K562 (cell line): Measurements from ENCODE around the gene OR6K2. TPM values are rescaled to one million over a fixed set of nuclear protein-coding genes. Genes with fewer than 3 reads are reported as not detected.

Source experiments
- BRD9 ChIP-seq: fragments of 450-650 bp; IDR thresholded peaks from 2 replicates; pipeline ENCODE4 v1.6.1; 2018; ENCODE audit warnings: low read depth; ENCODE audit not compliant: partially characterized antibody
- CCNT2 ChIP-seq: IDR thresholded peaks from 2 replicates; pipeline ENCODE4 v1.6.1; 2011; ENCODE audit warnings: borderline replicate concordance, low read depth, mild to moderate bottlenecking, moderate library complexity, mixed read lengths, low read length; ENCODE audit not compliant: insufficient read length; ENCODE audit errors: extremely low read depth
- CEBPG ChIP-seq, 3 experiments: fragments of 200-800 bp in 1 of 3; sonication (Bioruptor generic) in 1 of 3; sonication (generic) in 1 of 3; formaldehyde crosslinking in 1 of 3; IDR thresholded peaks in 2 of 3; conservative IDR thresholded peaks in 1 of 3; 2 replicates each; pipeline versions ENCODE4 v1.6.1 to v1.8.0; 2016 to 2022; ENCODE audit warnings: missing compliant biosample characterization in 2 of 3, missing genetic modification characterization in 2 of 3, mild to moderate bottlenecking in 1 of 3, missing genetic modification reagents in 1 of 3
- DDX20 ChIP-seq: fragments of 450-650 bp; IDR thresholded peaks from 2 replicates; pipeline ENCODE4 v1.6.1; 2016; ENCODE audit warnings: missing genetic modification characterization, low read depth, mild to moderate bottlenecking, missing compliant biosample characterization, moderate library complexity
- DPF2 ChIP-seq: fragments of 450-650 bp; IDR thresholded peaks from 2 replicates; pipeline ENCODE4 v1.6.1; 2016
- EHMT2 ChIP-seq: fragments of 450-650 bp; IDR thresholded peaks from 2 replicates; pipeline ENCODE4 v1.6.1; 2018; ENCODE audit warnings: antibody characterized with exemption
- HDAC1 ChIP-seq, 2 experiments: fragments of 450-650 bp; IDR thresholded peaks; 2 replicates each; pipeline ENCODE4 v1.6.1; 2016 to 2017; ENCODE audit warnings: inconsistent platforms in 1 of 2, mild to moderate bottlenecking in 1 of 2, moderate library complexity in 1 of 2
- HDAC3 ChIP-seq: fragments of 450-650 bp; IDR thresholded peaks from 2 replicates; pipeline ENCODE4 v1.6.1; 2018; ENCODE audit warnings: borderline replicate concordance, mild to moderate bottlenecking, moderate library complexity; ENCODE audit not compliant: partially characterized antibody
- HEY1 ChIP-seq: fragments of 250-450 bp; sonication (Bioruptor Pico); IDR thresholded peaks from 2 replicates; pipeline ENCODE4 v1.5.0; 2020; ENCODE audit warnings: mild to moderate bottlenecking, moderate library complexity, borderline replicate concordance
- HLTF ChIP-seq: fragments of 450-650 bp; IDR thresholded peaks from 2 replicates; pipeline ENCODE4 v1.6.1; 2016
- MTA2 ChIP-seq: fragments of 450-650 bp; IDR thresholded peaks from 2 replicates; pipeline ENCODE4 v1.6.1; 2016; ENCODE audit warnings: low read depth
- MYBL2 ChIP-seq, 2 experiments: fragments of 450-650 bp in 1 of 2; sonication (generic) in 1 of 2; formaldehyde crosslinking in 1 of 2; IDR thresholded peaks; 2 replicates each; pipeline versions ENCODE4 v1.6.1 to v1.8.1; 2017 to 2022; ENCODE audit warnings: borderline replicate concordance in 1 of 2, inconsistent platforms in 1 of 2, low read depth in 1 of 2, mild to moderate bottlenecking in 1 of 2, missing genetic modification reagents in 1 of 2, moderate library complexity in 1 of 2
- NEUROD1 ChIP-seq: fragments of 150-350 bp; IDR thresholded peaks from 2 replicates; pipeline ENCODE4 v1.6.1; 2014; ENCODE audit warnings: borderline replicate concordance, low read length, low read depth; ENCODE audit not compliant: partially characterized antibody
- PML ChIP-seq: IDR thresholded peaks from 2 replicates; pipeline ENCODE4 v1.6.1; 2012; ENCODE audit warnings: low read length, inconsistent platforms
- ZNF277 ChIP-seq: fragments of 250-450 bp; sonication (Bioruptor Pico); IDR thresholded peaks from 2 replicates; pipeline ENCODE4 v1.8.0; 2022; ENCODE audit warnings: inconsistent platforms, mild to moderate bottlenecking, moderate library complexity, borderline replicate concordance
- ZNF316 ChIP-seq: fragments of 450-650 bp; IDR thresholded peaks from 2 replicates; pipeline ENCODE4 v1.6.1; 2016
- ZNF75A ChIP-seq: fragments of 450-650 bp; formaldehyde crosslinking; IDR thresholded peaks from 2 replicates; pipeline ENCODE4 v1.4.0; 2020; ENCODE audit warnings: mild to moderate bottlenecking
- polyA plus RNA-seq, 8 experiments: library from polyadenylated mRNA; depleted of rRNA in 4 of 8; stranded (reverse) in 5 of 8; unstranded in 3 of 8; fragments of >200 nt; fragmentation: Nextera tagmentation in 2 of 8; fragmentation: Illumina TruSeq in 1 of 8; extraction: Ambion mirVana in 2 of 8; extraction: Trizol in 1 of 8; gene quantifications; 2 replicates each; pipeline versions ENCODE4 v1.2.1 to v1.2.3, GENCODE V29; 2011 to 2014; ENCODE audit warnings: inconsistent platforms in 1 of 8, missing spikeins in 1 of 8
- total RNA-seq, 7 experiments: library from RNA; depleted of rRNA in 6 of 7; stranded (reverse); fragments of >200 nt in 6 of 7; fragmentation: Illumina TruSeq in 2 of 7; extraction: Trizol in 2 of 7; gene quantifications; 2 replicates each; pipeline versions ENCODE4 v1.2.1 to v1.2.3, GENCODE V29; 2011 to 2021; ENCODE audit warnings: low replicate concordance in 1 of 7
- TF ChIP-seq, protein P1 (sequence below): fragments of 250-450 bp; sonication (Bioruptor Pico); IDR thresholded peaks from 2 replicates; pipeline ENCODE4 v1.4.0; 2020; ENCODE audit warnings: mild to moderate bottlenecking, moderate library complexity, borderline replicate concordance
- TF ChIP-seq, protein P2 (sequence below): fragments of 450-650 bp; formaldehyde crosslinking; IDR thresholded peaks from 2 replicates; pipeline ENCODE4 v1.4.0; 2022; ENCODE audit warnings: mild to moderate bottlenecking, moderate library complexity
- TF ChIP-seq, protein P3 (sequence below): fragments of 450-650 bp; IDR thresholded peaks from 2 replicates; pipeline ENCODE4 v1.6.1; 2014; ENCODE audit warnings: low read depth, mild to moderate bottlenecking, moderate library complexity, borderline replicate concordance

OR6K2 gene
- total and polyA plus RNA-seq, 9 of the 15 experiments (the other 6 are each of a cell fraction or from before 2014, with no cell fraction given) = not detected

GRCh38 chr1:158686111-158687009 lies 14.1 kb downstream of the OR6K2 start, which contains the start of gene SPTA1 (continued):
- TF ChIP-seq, protein P1, sequence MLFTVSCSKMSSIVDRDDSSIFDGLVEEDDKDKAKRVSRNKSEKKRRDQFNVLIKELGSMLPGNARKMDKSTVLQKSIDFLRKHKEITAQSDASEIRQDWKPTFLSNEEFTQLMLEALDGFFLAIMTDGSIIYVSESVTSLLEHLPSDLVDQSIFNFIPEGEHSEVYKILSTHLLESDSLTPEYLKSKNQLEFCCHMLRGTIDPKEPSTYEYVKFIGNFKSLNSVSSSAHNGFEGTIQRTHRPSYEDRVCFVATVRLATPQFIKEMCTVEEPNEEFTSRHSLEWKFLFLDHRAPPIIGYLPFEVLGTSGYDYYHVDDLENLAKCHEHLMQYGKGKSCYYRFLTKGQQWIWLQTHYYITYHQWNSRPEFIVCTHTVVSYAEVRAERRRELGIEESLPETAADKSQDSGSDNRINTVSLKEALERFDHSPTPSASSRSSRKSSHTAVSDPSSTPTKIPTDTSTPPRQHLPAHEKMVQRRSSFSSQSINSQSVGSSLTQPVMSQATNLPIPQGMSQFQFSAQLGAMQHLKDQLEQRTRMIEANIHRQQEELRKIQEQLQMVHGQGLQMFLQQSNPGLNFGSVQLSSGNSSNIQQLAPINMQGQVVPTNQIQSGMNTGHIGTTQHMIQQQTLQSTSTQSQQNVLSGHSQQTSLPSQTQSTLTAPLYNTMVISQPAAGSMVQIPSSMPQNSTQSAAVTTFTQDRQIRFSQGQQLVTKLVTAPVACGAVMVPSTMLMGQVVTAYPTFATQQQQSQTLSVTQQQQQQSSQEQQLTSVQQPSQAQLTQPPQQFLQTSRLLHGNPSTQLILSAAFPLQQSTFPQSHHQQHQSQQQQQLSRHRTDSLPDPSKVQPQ (CRISPR knock-in tag) = no peak
- TF ChIP-seq HLTF (0 out of 2 replicates have a peak, but pooled peaks have one; percentile 21), ZNF316 (peak; percentile 100), ZNF277 (CRISPR knock-in tag) (no peak), HDAC3 (peak; percentile 37), DDX20 (tag) (no peak), CEBPG (CRISPR knock-in tag; IDR thresholded peaks at IDR 0.05) (no peak), CEBPG (tag; conservative IDR thresholded peaks at IDR 0.05 in 1 of 2, IDR thresholded peaks at IDR 0.05 in 1 of 2) (peak; percentile 73 to 87), EHMT2 (peak; percentile 73; the same call in 1 of the 2 replicates), PML (peak; percentile 38; the same call in 1 of the 2 replicates), HEY1 (no peak), DPF2 (peak; percentile 96), CCNT2 (peak; percentile 18), BRD9 (peak; percentile 91), ZNF75A (CRISPR knock-in tag) (no peak), MTA2 (peak; percentile 61), MYBL2 (IDR thresholded peaks at IDR 0.05; ENCODE audit: low read depth) (peak; percentile 90), MYBL2 (CRISPR knock-in tag; IDR thresholded peaks at IDR 0.05; ENCODE audit: borderline replicate concordance) (no peak), HDAC1 (IDR thresholded peaks at IDR 0.05) (peak in 1 of 2 experiments; percentile 74; a peak in 2 of 4 replicates), NEUROD1 (peak; percentile 69)
- TF ChIP-seq, protein P2, sequence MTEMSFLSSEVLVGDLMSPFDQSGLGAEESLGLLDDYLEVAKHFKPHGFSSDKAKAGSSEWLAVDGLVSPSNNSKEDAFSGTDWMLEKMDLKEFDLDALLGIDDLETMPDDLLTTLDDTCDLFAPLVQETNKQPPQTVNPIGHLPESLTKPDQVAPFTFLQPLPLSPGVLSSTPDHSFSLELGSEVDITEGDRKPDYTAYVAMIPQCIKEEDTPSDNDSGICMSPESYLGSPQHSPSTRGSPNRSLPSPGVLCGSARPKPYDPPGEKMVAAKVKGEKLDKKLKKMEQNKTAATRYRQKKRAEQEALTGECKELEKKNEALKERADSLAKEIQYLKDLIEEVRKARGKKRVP = no peak
- TF ChIP-seq, protein P3, sequence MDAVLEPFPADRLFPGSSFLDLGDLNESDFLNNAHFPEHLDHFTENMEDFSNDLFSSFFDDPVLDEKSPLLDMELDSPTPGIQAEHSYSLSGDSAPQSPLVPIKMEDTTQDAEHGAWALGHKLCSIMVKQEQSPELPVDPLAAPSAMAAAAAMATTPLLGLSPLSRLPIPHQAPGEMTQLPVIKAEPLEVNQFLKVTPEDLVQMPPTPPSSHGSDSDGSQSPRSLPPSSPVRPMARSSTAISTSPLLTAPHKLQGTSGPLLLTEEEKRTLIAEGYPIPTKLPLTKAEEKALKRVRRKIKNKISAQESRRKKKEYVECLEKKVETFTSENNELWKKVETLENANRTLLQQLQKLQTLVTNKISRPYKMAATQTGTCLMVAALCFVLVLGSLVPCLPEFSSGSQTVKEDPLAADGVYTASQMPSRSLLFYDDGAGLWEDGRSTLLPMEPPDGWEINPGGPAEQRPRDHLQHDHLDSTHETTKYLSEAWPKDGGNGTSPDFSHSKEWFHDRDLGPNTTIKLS = peak; percentile 32; the same call in 1 of the 2 replicates
